ENCODE results near the gene ADD2.

The ADD2 gene

GRCh38 chr2:70709275-70710037 is 58.5 kb downstream of the ADD2 start:
- DNase-seq (ENCODE audit: low spot score in 2 of 2) (no peak), ATAC-seq (no peak)
- Mint-ChIP-seq H3K9me3 (no peaks in the 10 kb centered on the region), H3K4me3 (no peak overlapping the region), H3K4me1 (no peaks in the 10 kb centered on the region), H3K27ac (no peak overlapping the region), H3K36me3 (no peaks in the 10 kb centered on the region)

GRCh38 chr2:70708376-70709199 is 59.4 kb downstream of the ADD2 start:
- Mint-ChIP-seq H3K4me1 (no peaks in the 10 kb centered on the region), H3K36me3 (no peaks in the 10 kb centered on the region), H3K4me3 (no peak overlapping the region), H3K27ac (no peak overlapping the region), H3K9me3 (no peaks in the 10 kb centered on the region)
- ATAC-seq (peak; percentile 56), DNase-seq (ENCODE audit: low spot score in 2 of 2) (no peak)

GRCh38 chr2:70707706-70708105 is 60.3 kb downstream of the ADD2 start:
- DNase-seq (ENCODE audit: low spot score in 2 of 2) = no peak
- no peak overlapping the region for H3K4me3 Mint-ChIP-seq
- H3K36me3 Mint-ChIP-seq = no peaks in the 10 kb centered on the region
- no peak for ATAC-seq
- H3K27ac Mint-ChIP-seq = no peak overlapping the region
- no peaks in the 10 kb centered on the region for H3K9me3 Mint-ChIP-seq
- no peaks in the 10 kb centered on the region for H3K4me1 Mint-ChIP-seq

GRCh38 chr2:70706026-70706795 is 61.8 kb downstream of the ADD2 start:
- ATAC-seq (no peak), DNase-seq (ENCODE audit: low spot score in 2 of 2) (no peak)
- Mint-ChIP-seq H3K4me3 (no peak overlapping the region), H3K9me3 (no peaks in the 10 kb centered on the region), H3K4me1 (no peaks in the 10 kb centered on the region), H3K36me3 (no peaks in the 10 kb centered on the region), H3K27ac (no peak overlapping the region)

GRCh38 chr2:70705160-70705850 is 62.7 kb downstream of the ADD2 start:
- no peaks in the 10 kb centered on the region for H3K36me3 Mint-ChIP-seq
- H3K4me3 Mint-ChIP-seq = no peak overlapping the region
- no peak for DNase-seq (ENCODE audit: low spot score in 2 of 2)
- ATAC-seq = no peak
- no peaks in the 10 kb centered on the region for H3K9me3 Mint-ChIP-seq
- H3K4me1 Mint-ChIP-seq = no peaks in the 10 kb centered on the region
- no peak overlapping the region for H3K27ac Mint-ChIP-seq

- Mint-ChIP-seq H3K4me1 (no peaks in the 10 kb centered on the region), H3K27ac (no peak overlapping the region), H3K4me3 (no peak overlapping the region), H3K9me3 (no peaks in the 10 kb centered on the region), H3K36me3 (no peaks in the 10 kb centered on the region)
- DNase-seq (ENCODE audit: low spot score in 2 of 2) (no peak), ATAC-seq (peak; percentile 26)
Measured at GRCh38 chr2:70703900-70704549, 64.0 kb downstream of the ADD2 start.

GRCh38 chr2:70702711-70703395 is 65.1 kb downstream of the ADD2 start:
- no peaks in the 10 kb centered on the region for H3K36me3 Mint-ChIP-seq
- no peaks in the 10 kb centered on the region for H3K4me1 Mint-ChIP-seq
- no peak for DNase-seq (ENCODE audit: low spot score in 2 of 2)
- no peak overlapping the region for H3K27ac Mint-ChIP-seq
- no peaks in the 10 kb centered on the region for H3K9me3 Mint-ChIP-seq
- H3K4me3 Mint-ChIP-seq = no peak overlapping the region
- ATAC-seq = no peak

- H3K4me3 Mint-ChIP-seq = no peak overlapping the region
- H3K9me3 Mint-ChIP-seq = no peaks in the 10 kb centered on the region
- no peak for DNase-seq (ENCODE audit: low spot score in 2 of 2)
- H3K4me1 Mint-ChIP-seq = no peaks in the 10 kb centered on the region
- no peak for ATAC-seq
- H3K27ac Mint-ChIP-seq = no peak overlapping the region
- no peaks in the 10 kb centered on the region for H3K36me3 Mint-ChIP-seq
Measured at GRCh38 chr2:70698847-70699246, 69.2 kb downstream of the ADD2 start.

- no peak overlapping the region for H3K4me3 Mint-ChIP-seq
- H3K36me3 Mint-ChIP-seq = no peaks in the 10 kb centered on the region
- no peaks in the 10 kb centered on the region for H3K4me1 Mint-ChIP-seq
- no peaks in the 10 kb centered on the region for H3K9me3 Mint-ChIP-seq
- H3K27ac Mint-ChIP-seq = no peak overlapping the region
- no peak for DNase-seq (ENCODE audit: low spot score in 2 of 2)
- ATAC-seq = no peak
Measured at GRCh38 chr2:70697603-70698383, 70.2 kb downstream of the ADD2 start.

GRCh38 chr2:70696142-70696541 is 71.9 kb downstream of the ADD2 start:
- Mint-ChIP-seq H3K36me3 (no peaks in the 10 kb centered on the region), H3K27ac (no peak overlapping the region), H3K4me3 (no peak overlapping the region), H3K4me1 (no peaks in the 10 kb centered on the region), H3K9me3 (no peaks in the 10 kb centered on the region)
- DNase-seq (ENCODE audit: low spot score in 2 of 2) = no peak
- ATAC-seq = no peak

- H3K27ac Mint-ChIP-seq = no peak overlapping the region
- H3K9me3 Mint-ChIP-seq = no peaks in the 10 kb centered on the region
- DNase-seq (ENCODE audit: low spot score in 2 of 2) (no peak), ATAC-seq (no peak)
- H3K4me3 Mint-ChIP-seq = no peak overlapping the region
- no peaks in the 10 kb centered on the region for H3K4me1 Mint-ChIP-seq
- H3K36me3 Mint-ChIP-seq = no peaks in the 10 kb centered on the region
Measured at GRCh38 chr2:70692256-70692655, 75.7 kb downstream of the ADD2 start.

- no peaks in the 10 kb centered on the region for H3K9me3 Mint-ChIP-seq
- no peak overlapping the region for H3K4me3 Mint-ChIP-seq
- H3K36me3 Mint-ChIP-seq = no peaks in the 10 kb centered on the region
- no peak overlapping the region for H3K27ac Mint-ChIP-seq
- H3K4me1 Mint-ChIP-seq = no peaks in the 10 kb centered on the region
- ATAC-seq (no peak), DNase-seq (ENCODE audit: low spot score in 2 of 2) (no peak)
Measured at GRCh38 chr2:70691497-70692140, 76.4 kb downstream of the ADD2 start.

- no peaks in the 10 kb centered on the region for H3K9me3 Mint-ChIP-seq
- no peaks in the 10 kb centered on the region for H3K36me3 Mint-ChIP-seq
- no peak overlapping the region for H3K27ac Mint-ChIP-seq
- H3K4me3 Mint-ChIP-seq = no peak overlapping the region
- DNase-seq (ENCODE audit: low spot score in 2 of 2) (no peak), ATAC-seq (no peak)
- H3K4me1 Mint-ChIP-seq = no peaks in the 10 kb centered on the region
Measured at GRCh38 chr2:70690846-70691245, 77.2 kb downstream of the ADD2 start.
